Rectal smooth muscle tissue (tissue), 1 donor: Measurements from ENCODE around the gene LIMK2.

Source experiments
- H3K27ac ChIP-seq: one replicate; pipeline ENCODE4 v1.7.0; 2013; ENCODE audit warnings: low read depth, low read length, inconsistent platforms
- H3K27me3 ChIP-seq: one replicate; pipeline ENCODE4 v1.7.0; 2013; ENCODE audit warnings: low read length; ENCODE audit not compliant: control insufficient read depth, insufficient read depth
- H3K36me3 ChIP-seq: one replicate; pipeline ENCODE4 v1.7.0; 2013; ENCODE audit warnings: low read length; ENCODE audit not compliant: control insufficient read depth, insufficient read depth
- H3K4me1 ChIP-seq: one replicate; pipeline ENCODE4 v1.7.0; 2013; ENCODE audit warnings: low read length; ENCODE audit not compliant: control insufficient read depth, insufficient read depth
- H3K4me3 ChIP-seq: one replicate; pipeline ENCODE4 v1.7.0; 2013; ENCODE audit warnings: low read length
- H3K9ac ChIP-seq: one replicate; pipeline ENCODE4 v1.7.0; 2013; ENCODE audit warnings: low read length

The LIMK2 gene

GRCh38 chr22:31248965-31249958 is 37.2 kb downstream of the LIMK2 start:
- Histone ChIP-seq H3K27ac (no peak overlapping the region), H3K9ac (no peak overlapping the region)

GRCh38 chr22:31250740-31251600 is 38.9 kb downstream of the LIMK2 start:
- Histone ChIP-seq H3K36me3 (peaks cover 4% of the 10 kb centered on the region), H3K9ac (no peak overlapping the region), H3K27ac (no peak overlapping the region), H3K27me3 (no peaks in the 10 kb centered on the region), H3K4me1 (peaks cover 7% of the 10 kb centered on the region), H3K4me3 (no peak overlapping the region)

More at GRCh38 chr22:31248965-31249958, 37.2 kb downstream of the LIMK2 start:
- Histone ChIP-seq H3K4me3 (peak overlapping the region; percentile 58), H3K27me3 (no peaks in the 10 kb centered on the region), H3K4me1 (peaks cover 12% of the 10 kb centered on the region), H3K36me3 (peaks cover 4% of the 10 kb centered on the region)

- Histone ChIP-seq H3K9ac (no peak overlapping the region), H3K4me1 (peaks cover 2% of the 10 kb centered on the region), H3K36me3 (peaks cover 6% of the 10 kb centered on the region), H3K27me3 (no peaks in the 10 kb centered on the region), H3K27ac (no peak overlapping the region), H3K4me3 (no peak overlapping the region)
These were observed 41.9 kb downstream of the LIMK2 start for GRCh38 chr22:31253949-31254348.

GRCh38 chr22:31259798-31260473 is 47.8 kb downstream of the LIMK2 start:
- H3K4me1 ChIP-seq, result no peaks in the 10 kb centered on the region
- H3K36me3 ChIP-seq, result peaks cover 44% of the 10 kb centered on the region
- H3K27ac ChIP-seq, result no peak overlapping the region
- H3K27me3 ChIP-seq, result no peaks in the 10 kb centered on the region
- no peak overlapping the region for H3K9ac ChIP-seq
- no peak overlapping the region for H3K4me3 ChIP-seq

GRCh38 chr22:31260474-31260856 is 48.4 kb downstream of the LIMK2 start:
- Histone ChIP-seq H3K4me1 (no peaks in the 10 kb centered on the region), H3K36me3 (peaks cover 44% of the 10 kb centered on the region), H3K27me3 (no peaks in the 10 kb centered on the region), H3K9ac (no peak overlapping the region), H3K27ac (no peak overlapping the region), H3K4me3 (no peak overlapping the region)

- Histone ChIP-seq H3K27me3 (no peaks in the 10 kb centered on the region), H3K27ac (no peak overlapping the region), H3K4me1 (no peaks in the 10 kb centered on the region), H3K4me3 (no peak overlapping the region), H3K9ac (no peak overlapping the region), H3K36me3 (peaks cover 54% of the 10 kb centered on the region)
These were observed 50.4 kb downstream of the LIMK2 start for GRCh38 chr22:31262312-31263133.

- H3K9ac ChIP-seq, result no peak overlapping the region
- H3K4me3 ChIP-seq, result no peak overlapping the region
- H3K27me3 ChIP-seq, result no peaks in the 10 kb centered on the region
- H3K4me1 ChIP-seq, result no peaks in the 10 kb centered on the region
- no peak overlapping the region for H3K27ac ChIP-seq
- peaks cover 58% of the 10 kb centered on the region for H3K36me3 ChIP-seq
These were observed 52.0 kb downstream of the LIMK2 start for GRCh38 chr22:31263896-31264640.

GRCh38 chr22:31268281-31268680 is 56.2 kb downstream of the LIMK2 start:
- Histone ChIP-seq H3K27ac (no peak overlapping the region), H3K36me3 (peaks cover 42% of the 10 kb centered on the region), H3K4me3 (no peak overlapping the region), H3K27me3 (no peaks in the 10 kb centered on the region), H3K9ac (no peak overlapping the region), H3K4me1 (no peaks in the 10 kb centered on the region)

- Histone ChIP-seq H3K27me3 (no peaks in the 10 kb centered on the region), H3K36me3 (peaks cover 43% of the 10 kb centered on the region)
These were observed 57.9 kb downstream of the LIMK2 start for GRCh38 chr22:31269892-31270579.

GRCh38 chr22:31271026-31271425 is 58.9 kb downstream of the LIMK2 start:
- H3K4me3 ChIP-seq, result no peak overlapping the region
- H3K27ac ChIP-seq, result no peak overlapping the region
- no peak overlapping the region for H3K9ac ChIP-seq
- H3K36me3 ChIP-seq, result peaks cover 41% of the 10 kb centered on the region
- no peaks in the 10 kb centered on the region for H3K4me1 ChIP-seq
- no peaks in the 10 kb centered on the region for H3K27me3 ChIP-seq

More at GRCh38 chr22:31269892-31270579, 57.9 kb downstream of the LIMK2 start:
- H3K9ac ChIP-seq, result no peak overlapping the region
- no peaks in the 10 kb centered on the region for H3K4me1 ChIP-seq
- no peak overlapping the region for H3K4me3 ChIP-seq
- H3K27ac ChIP-seq, result no peak overlapping the region
